ENCODE data around the gene SNX9.

The SNX9 gene

GRCh38 chr6:157879034-157879872, 56.2 kb downstream of the SNX9 start:
- DNase-seq (ENCODE audit: low read depth) = no peak
- no peak for TF ChIP-seq CTCF (IDR thresholded peaks at IDR 0.05; ENCODE audit: insufficient read depth, low read depth, low read length, missing control alignments)
- H3K4me3 ChIP-seq (ENCODE audit: low read length) = no peak overlapping the region

- H3K4me3 ChIP-seq (ENCODE audit: low read length) = no peak overlapping the region
- DNase-seq (ENCODE audit: low read depth) = no peak
- TF ChIP-seq CTCF (IDR thresholded peaks at IDR 0.05; ENCODE audit: insufficient read depth, low read depth, low read length, missing control alignments) = no peak
Measured at GRCh38 chr6:157879873-157880254, 56.8 kb downstream of the SNX9 start.

- no peak for TF ChIP-seq CTCF (IDR thresholded peaks at IDR 0.05; ENCODE audit: insufficient read depth, low read depth, low read length, missing control alignments)
- no peak overlapping the region for H3K4me3 ChIP-seq (ENCODE audit: low read length)
- DNase-seq (ENCODE audit: low read depth) = no peak
Measured at GRCh38 chr6:157880534-157880933, 57.5 kb downstream of the SNX9 start.

- no peak for TF ChIP-seq CTCF (IDR thresholded peaks at IDR 0.05; ENCODE audit: insufficient read depth, low read depth, low read length, missing control alignments)
- no peak overlapping the region for H3K4me3 ChIP-seq (ENCODE audit: low read length)
- DNase-seq (ENCODE audit: low read depth) = no peak
Measured at GRCh38 chr6:157881342-157881741, 58.3 kb downstream of the SNX9 start.

- DNase-seq (ENCODE audit: low read depth) = no peak
Measured at GRCh38 chr6:157884756-157885155, 61.7 kb downstream of the SNX9 start.

DNA sequence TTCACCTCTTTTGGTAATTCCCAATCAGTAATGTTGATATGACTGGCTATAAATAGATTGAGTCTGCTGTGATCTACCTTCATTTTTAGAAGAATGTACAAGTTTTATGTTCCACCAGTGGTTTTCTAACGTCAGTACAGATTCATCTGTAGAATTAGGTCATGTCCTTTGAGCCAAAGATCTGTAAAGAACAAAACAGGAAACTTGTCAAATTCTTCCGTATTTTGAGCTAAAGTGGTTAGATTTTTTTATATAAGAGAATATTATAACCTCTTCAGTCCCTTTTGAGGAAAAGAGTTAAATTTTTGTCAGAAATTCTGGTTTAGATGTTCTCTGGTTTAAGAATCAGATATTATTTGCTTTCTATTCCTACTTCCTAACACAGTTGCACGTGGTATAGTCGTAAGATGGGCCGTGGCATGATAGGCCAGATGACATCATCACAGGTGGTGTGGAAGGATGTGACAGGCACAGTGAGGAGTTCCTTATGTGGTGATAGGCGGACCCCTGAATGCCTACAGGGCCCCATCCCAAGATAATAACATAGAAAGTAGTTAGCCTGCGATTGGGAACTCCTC, 62.3 kb downstream of the SNX9 start:
- DNase-seq (ENCODE audit: low read depth) = no peak
- H3K4me3 ChIP-seq (ENCODE audit: low read length) = no peak overlapping the region
- TF ChIP-seq CTCF (IDR thresholded peaks at IDR 0.05; ENCODE audit: insufficient read depth, low read depth, low read length, missing control alignments) = no peak

More at GRCh38 chr6:157884756-157885155, 61.7 kb downstream of the SNX9 start:
- H3K4me3 ChIP-seq (ENCODE audit: low read length) = no peak overlapping the region
- TF ChIP-seq CTCF (IDR thresholded peaks at IDR 0.05; ENCODE audit: insufficient read depth, low read depth, low read length, missing control alignments) = no peak
